T-helper 2 cell treated with Interferon-gamma antibody and Interleukin-4, amounts not matched to agents 100 ng/mL and 5 ng/mL, for 36 hours (primary cell): ENCODE data around the gene PTMA. TPM values are rescaled to one million over a fixed set of nuclear protein-coding genes. Genes with fewer than 3 reads are reported as not detected.
"Not testable (repeated sequence)": the region's sequence is repeated elsewhere in the genome, so short reads cannot be mapped to it uniquely, and the experiment has no call there.

ENCODE experiments used
- intact Hi-C: fragments of 100-400 bp; cut with micrococcal nuclease; formaldehyde crosslinking; loops from one replicate; pipeline ENCODE4 v1.15.1; 2023
- total RNA-seq: library from RNA; stranded (reverse); gene quantifications from 2 replicates; pipeline ENCODE4 v1.2.3, GENCODE V29; 2022

The PTMA gene
- total RNA-seq, 1 donor from 2014 or later, result 2,458 TPM

GRCh38 chr2:231749016-231749415 lies 40.7 kb downstream of the PTMA start:
- intact Hi-C loops, result not testable (repeated sequence)

GRCh38 chr2:231751042-231751815 lies 42.9 kb downstream of the PTMA start:
- intact Hi-C loops, result no loop called here

DNA sequence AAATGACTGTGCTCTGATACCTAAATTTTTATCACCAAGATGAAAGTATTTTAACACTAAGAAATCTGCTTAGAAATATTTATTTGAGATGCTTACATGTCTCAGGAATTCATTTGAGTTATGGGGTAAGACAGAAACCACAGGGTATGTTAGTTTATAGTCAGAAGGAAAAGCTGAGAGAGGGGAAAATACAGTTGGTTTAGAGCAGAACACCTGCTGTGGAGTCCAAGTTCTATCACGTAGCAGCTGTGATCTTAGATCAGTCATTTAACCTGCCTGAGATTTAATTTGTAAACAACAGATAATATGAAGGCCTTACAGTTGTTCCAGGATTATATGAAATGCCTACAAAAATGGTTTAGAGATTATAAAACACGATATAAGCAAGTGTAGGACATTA lies 43.7 kb downstream of the PTMA start:
- intact Hi-C loops, result no loop called here

DNA sequence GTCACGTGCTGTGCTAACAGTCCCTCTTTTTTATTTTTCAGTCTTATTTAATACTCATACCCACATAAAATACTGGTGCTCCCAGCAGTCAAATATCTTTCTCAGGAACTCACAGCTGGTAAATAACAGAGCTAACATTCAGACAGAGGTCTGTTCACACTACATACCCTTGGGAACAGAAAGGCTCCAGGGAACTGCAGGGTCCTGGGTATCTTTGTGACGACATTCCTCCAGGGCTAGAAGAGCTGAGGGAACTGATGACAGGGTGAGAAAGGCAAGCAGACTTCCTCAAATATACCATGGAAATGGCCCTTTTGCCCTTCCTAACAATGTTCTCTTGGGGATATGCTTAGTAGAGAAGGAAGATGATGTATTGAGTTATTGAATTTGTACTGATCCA lies 53.4 kb downstream of the PTMA start:
- intact Hi-C loops, result no loop called here

Other genes with a start within 250 kb of the PTMA start
- gene NCL, start 244.0 kb upstream of the PTMA start, total RNA-seq, result 814 and 850 TPM in 2 replicates
- 6.9 and 8.1 TPM in 2 replicates for gene NMUR1, start 178.1 kb upstream of the PTMA start, total RNA-seq
- gene TEX44, start 115.7 kb upstream of the PTMA start, total RNA-seq, result not detected in 2 replicates
- 34.6 and 34.8 TPM in 2 replicates for gene PDE6D, start 72.8 kb downstream of the PTMA start, total RNA-seq
- gene COPS7B, start 77.9 kb downstream of the PTMA start, total RNA-seq, result 50.6 and 51.0 TPM in 2 replicates
- gene NPPC, start 217.9 kb downstream of the PTMA start, total RNA-seq, result not detected in 2 replicates